GM12801 (cell line): Measurements from ENCODE around the gene SLCO3A1.

ENCODE experiments used
- CTCF ChIP-seq: IDR thresholded peaks from one replicate; pipeline ENCODE4 v1.5.1; 2011; ENCODE audit warnings: control low read depth; ENCODE audit not compliant: insufficient read length; ENCODE audit errors: extremely low read depth

The SLCO3A1 gene

GRCh38 chr15:91839867-91840266 is 13.6 kb upstream of the SLCO3A1 start:
- TF ChIP-seq CTCF = no peak

- TF ChIP-seq CTCF = no peak
Observed at GRCh38 chr15:91841861-91842260, 11.6 kb upstream of the SLCO3A1 start.

GRCh38 chr15:91844341-91844740 is 9.2 kb upstream of the SLCO3A1 start:
- TF ChIP-seq CTCF = no peak

- no peak for TF ChIP-seq CTCF
Observed at GRCh38 chr15:91844928-91845327, 8.6 kb upstream of the SLCO3A1 start.

GRCh38 chr15:91845720-91846119 is 7.8 kb upstream of the SLCO3A1 start:
- TF ChIP-seq CTCF = no peak

GRCh38 chr15:91849180-91849579 is 4.3 kb upstream of the SLCO3A1 start:
- TF ChIP-seq CTCF = no peak

- TF ChIP-seq CTCF = no peak
Observed at GRCh38 chr15:91849749-91850161, 3.8 kb upstream of the SLCO3A1 start.
